HTR-8/SVneo (cell line): Measurements from ENCODE around the gene PSMB7.
A peak's percentile ranks its signal among the peaks of the same experiment; 100 is the strongest.

Experiments
- DNase-seq: peaks from one replicate; pipeline ENCODE4 v3.0.0; 2011; ENCODE audit warnings: low spot score, mixed read lengths; ENCODE audit not compliant: insufficient read length
- FAIRE-seq: peaks from 2 replicates; lab custom pipeline; 2011; peaks lifted over from hg19 to GRCh38; lab: Jason Lieb, UNC

Gene PSMB7

DNA sequence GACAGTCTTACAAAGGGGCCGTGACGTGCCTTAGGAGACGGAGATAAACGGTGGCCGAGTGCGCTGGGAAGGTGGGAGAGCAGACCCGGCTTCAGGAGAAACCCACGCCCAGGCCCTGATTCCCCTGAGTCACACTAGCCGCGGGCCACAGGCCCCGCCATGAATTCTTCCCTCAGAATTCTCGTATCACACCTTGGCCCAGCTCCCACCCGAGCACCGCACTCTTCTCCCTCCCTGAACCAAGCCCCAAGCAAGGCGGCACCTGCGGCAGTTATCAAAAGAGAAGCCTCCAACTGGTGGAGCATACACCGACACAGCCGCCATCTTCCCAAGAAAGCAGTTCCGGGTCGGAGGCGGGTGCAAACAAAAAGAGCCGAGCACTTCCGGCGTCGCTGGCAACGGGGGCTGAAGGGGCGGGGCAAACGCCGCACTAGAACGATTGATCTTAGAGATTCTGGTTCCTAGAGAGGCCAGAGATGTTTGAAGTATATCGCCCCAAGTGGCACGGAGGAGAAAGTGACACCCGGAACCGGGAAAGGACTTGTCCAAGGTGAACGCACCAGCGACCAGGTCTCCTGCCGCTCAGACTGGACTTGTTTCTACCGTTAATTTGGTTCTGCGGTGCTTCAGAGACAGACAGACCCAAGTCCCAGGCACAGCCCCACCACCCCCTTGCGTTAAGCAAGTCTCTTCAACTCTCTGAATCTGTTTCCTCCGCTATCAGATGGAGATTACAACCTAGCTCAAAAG, at the start of gene PSMB7:
PSMB7 (minus strand) TSS at position 341 of the 750 bp plus-strand sequence; CDS start at position 324, 17 bp downstream.
- FAIRE-seq = no peak
- peak; percentile 83 for DNase-seq

GRCh38 chr9:124462739-124463138, 47.5 kb upstream of the PSMB7 start:
- no peak for DNase-seq
- no peak for FAIRE-seq

DNA sequence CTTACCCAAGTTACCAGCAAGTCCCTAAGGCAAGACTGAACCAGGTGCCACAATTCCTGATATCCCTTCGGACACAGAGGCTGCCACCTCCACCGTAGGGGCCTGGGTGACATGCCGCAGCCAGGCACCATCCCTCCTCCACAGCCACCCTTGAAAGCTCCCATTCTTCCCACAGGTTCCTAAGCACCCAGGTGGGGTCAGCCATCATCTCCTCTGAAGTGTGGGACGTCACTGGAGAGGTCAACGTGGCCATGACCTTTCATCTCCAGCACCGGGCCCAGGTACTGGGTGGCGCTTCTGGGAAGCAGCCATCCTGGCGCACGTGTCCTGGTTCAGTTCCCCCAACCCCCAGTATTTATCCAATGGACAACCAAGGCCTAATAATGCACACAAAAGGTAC, 43.2 kb upstream of the PSMB7 start:
- no peak for FAIRE-seq

DNA sequence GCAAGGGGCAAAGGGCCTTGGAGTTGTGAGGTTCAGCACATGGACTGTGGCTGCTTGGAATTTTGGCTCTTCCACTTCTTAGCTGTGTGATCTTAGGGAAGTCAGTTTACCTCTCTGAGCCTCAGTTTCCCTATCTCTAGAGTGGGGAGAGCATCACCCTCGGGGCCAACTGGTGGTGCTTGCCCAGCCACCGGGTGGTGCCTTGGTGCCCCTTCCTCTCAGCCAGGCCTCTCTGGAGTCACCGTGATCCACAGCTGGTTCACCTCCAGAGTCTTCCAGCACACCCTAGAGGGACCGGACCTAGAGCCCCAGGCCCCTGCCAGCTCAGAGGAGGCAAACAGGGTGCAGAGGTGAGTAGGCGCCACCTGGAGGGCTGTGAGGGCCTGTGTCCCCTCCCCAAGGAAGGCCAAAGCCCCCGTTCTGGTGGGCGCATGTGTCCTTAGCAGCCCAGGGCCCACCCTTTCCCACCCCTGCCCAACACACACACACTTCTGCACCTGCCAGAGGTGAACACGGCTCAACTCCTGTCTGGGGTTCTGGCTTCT, 42.7 kb upstream of the PSMB7 start:
- no peak for FAIRE-seq
- no peak for DNase-seq

More for the DNA sequence above, 43.2 kb upstream of the PSMB7 start:
- DNase-seq = no peak

DNA sequence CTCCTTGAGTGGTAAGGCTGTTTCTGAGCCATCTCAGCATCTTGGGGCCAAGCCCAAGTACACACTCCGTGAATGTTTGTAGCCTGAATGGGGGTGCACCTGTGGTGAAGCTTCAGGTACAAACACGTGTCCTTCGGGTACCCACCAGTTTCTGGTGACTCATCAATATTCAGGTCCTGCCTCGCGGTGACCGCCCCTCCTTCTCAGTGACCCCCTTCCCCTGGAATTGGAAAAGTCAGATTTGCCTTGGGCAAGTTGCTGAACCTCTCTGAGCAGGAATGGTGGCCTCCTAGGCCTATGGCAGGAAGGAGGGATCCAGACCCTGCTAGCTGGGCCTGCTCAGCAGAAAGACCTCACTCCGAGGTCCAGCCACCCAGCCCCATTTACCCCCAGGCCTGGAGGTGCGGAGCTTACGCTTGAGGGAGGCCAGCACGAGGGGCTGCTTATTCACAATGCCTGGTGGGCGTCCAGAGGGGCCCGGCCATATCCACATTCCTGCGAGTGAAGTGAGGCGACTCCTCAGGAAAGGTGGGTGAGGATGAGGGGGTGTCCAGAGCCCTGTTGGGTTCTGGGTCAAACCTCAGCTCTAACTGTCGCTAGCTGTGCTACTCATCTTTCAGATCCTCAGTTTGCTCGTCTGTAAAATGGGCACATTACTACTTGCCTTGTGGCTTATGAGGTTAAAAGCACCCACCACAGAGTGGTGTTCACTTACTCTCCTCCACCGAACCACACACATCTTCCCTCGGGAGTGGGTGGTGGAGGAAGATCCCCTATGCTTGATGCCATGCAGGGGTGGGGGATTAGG, 42.0 kb upstream of the PSMB7 start:
- FAIRE-seq = no peak
- DNase-seq = no peak

DNA sequence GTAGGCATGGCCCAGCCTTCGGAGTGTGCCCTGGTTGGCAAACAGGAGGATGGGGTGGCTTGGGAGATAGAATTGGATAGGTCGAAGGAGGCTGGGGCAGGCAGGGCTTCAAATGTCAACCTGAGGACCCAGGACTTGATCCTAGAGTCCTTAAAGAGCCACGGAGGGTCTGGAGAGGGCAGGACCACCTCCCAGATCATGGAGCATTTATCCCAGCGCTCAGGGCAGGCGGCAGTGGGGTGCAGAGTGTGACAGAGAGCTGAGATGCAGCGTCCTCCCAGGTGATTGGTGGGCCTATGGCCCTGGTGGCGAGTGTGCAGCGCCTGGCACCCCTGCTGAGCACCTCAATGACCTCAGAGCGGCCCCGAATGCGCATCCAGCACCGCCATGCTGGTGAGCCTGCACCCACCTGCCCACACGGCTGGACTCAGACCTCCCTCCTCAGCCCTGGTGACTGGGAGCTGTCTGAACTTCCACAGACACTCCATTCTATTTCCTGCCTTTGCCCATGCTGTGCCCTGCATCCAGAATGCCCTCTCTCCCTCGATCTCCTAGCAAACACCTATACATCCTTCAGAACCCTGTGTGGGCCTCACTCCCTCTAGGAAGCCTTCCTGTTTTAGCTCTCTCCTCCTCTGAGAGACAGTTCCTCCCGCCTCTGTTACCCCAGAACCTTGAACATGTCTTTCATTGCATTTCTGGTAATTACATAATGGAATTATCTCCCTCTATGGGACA, 41.3 kb upstream of the PSMB7 start:
- no peak for DNase-seq
- FAIRE-seq = no peak

- no peak for DNase-seq
- FAIRE-seq = no peak
These were observed 40.6 kb upstream of the PSMB7 start for GRCh38 chr9:124455820-124456219.

DNA sequence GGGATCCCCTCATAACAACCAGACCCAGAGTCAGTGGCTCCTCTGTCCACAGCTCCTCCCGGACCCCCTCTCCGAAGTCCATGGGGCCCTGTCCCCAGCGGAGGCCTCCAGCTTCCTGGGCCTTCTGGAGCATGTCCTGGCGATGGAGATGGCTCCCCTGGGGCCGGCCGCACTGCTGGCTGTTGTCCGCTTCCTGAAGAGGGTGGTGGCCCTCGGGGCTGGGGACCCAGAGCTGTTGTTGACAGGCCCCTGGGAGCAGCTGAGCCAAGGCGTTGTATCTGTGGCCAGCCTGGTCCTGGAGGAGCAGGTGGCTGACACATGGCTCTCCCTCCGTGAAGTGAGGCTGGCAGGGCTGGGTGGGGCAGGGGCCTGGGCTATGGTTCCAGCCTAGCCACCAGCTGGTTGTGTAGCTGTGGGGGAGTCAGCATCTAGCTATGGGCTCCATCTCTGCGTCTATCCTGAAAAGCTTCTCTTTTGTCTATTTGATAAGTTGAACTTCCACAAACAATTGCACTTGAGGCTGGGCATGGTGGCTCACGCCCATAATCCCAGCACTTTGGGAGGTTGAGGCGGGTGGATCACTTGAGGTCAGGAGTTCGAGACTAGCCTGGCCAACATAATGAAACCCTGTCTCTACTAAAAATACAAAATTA, 39.7 kb upstream of the PSMB7 start:
- DNase-seq (no peak), FAIRE-seq (no peak)

- no peak for FAIRE-seq
- DNase-seq = no peak
These were observed 39.1 kb upstream of the PSMB7 start for GRCh38 chr9:124454296-124454695.

DNA sequence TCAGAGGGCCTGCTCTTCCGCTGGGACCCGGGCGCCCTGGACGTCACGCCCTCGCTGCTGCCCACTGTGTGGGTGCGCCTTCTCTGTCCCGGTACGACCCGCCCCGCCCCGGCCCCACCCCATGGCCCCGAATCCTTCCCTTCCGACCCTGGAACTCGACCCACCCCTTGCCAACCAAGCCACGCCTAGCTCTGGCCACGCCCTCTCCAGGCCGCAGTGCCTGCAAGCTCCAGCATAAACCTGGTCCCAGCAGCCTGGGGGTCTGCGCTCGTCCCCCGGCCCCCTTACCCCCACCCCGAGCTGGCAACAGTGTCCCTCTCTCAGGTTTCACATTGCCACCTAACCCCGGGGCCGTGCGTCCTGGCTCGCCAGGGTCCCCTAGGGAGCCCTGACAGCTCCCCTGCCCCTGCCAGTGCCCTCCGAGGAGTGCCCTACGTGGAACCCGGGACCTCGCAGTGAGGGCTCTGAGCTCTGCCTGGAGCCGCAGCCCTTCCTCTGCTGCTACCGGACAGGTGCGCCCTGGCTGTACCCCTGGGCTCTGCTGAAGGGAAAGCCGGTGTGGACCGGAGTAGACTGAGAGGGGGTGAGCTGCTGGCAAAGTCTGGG, 38.4 kb upstream of the PSMB7 start:
- no peak for FAIRE-seq

GRCh38 chr9:124452841-124453585, 37.8 kb upstream of the PSMB7 start:
- DNase-seq (no peak), FAIRE-seq (no peak)

More for the DNA sequence above, 38.4 kb upstream of the PSMB7 start:
- no peak for DNase-seq

GRCh38 chr9:124452326-124452725, 37.1 kb upstream of the PSMB7 start:
- DNase-seq = no peak
- no peak for FAIRE-seq

DNA sequence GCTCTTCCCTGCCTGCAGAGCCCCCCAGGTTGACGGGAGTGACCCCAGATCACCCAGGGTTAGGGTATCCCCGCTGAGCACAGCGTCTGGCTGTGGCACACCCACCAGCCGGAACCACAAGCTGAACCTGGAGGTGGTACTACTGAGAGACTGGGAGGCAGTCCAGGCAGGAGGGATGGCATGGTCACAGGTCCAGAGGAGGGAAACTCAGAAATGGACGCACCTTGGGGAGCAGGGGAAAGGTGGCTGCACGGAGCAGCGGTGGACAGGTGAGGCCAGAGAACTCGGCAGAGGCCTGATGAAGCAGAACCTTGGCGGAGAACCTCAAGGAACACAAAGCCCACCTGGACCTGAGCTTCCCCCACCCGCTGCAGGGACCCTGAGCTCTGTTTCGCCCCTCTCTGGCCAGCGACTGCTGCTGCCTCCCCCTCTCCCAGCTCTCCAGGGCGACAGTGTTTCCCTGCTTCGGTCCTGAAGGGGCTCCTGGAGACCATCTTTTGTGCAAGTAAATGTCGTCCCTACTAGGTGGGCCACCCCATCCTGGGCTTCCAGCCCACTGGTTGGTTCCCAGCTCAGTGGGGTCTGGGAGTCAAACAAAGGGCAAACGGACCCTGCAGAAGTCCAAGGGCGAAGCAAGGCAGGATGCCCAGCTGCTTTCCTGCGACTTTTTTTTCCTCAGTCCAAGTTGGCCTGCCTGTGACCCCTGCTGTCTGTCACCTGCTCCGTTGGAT, 35.9 kb upstream of the PSMB7 start:
- DNase-seq = no peak
- FAIRE-seq = no peak

GRCh38 chr9:124450241-124450924, 35.1 kb upstream of the PSMB7 start, which contains the start of gene ADGRD2:
Gene ADGRD2, plus strand, starts transcription at chr9:124450451. Its CDS starts 1,216 bp downstream, at chr9:124451667.
- DNase-seq (no peak), FAIRE-seq (no peak)

- no peak for DNase-seq
- no peak for FAIRE-seq
These were observed 34.3 kb upstream of the PSMB7 start for GRCh38 chr9:124449381-124450151.

DNA sequence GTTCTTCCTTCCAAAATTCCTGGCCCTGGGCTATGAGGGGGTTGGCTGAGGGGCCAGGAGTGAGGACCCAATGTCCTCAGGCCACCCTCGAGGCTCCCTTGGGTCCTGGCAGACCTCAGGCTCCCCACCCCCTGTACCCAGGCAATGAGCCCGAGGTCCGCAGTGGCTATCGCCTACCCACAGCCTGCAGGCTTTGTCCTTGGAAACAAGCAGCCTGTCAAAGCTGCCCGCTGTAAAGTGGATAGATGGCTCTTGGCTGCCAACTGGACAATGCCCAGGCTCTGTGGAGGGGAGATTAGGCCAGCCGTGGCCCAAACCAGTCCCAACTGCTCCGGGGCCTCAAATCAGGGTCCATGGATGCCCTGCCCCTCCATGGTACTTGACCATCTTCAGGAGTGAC, 32.8 kb upstream of the PSMB7 start:
- no peak for DNase-seq
- FAIRE-seq = no peak

DNA sequence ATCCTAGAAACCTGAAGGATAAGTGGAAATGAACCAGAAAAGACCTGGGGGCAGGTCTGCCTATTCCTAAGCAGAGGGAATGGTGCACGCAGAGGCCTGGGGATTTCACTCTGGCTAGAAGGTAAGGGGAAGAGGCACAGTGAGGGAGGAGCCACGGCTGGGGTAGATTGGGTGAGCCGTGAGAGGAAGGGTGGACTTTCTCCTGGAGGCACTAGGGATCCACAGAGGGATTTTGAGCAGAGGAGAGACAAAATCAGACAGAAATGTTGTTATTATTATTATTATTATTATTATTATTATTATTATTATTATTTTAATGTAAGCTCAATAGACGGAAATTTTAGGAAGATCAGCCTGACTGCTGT, 32.0 kb upstream of the PSMB7 start:
- DNase-seq (no peak), FAIRE-seq (no peak)
